ENCODE data around the gene PCYT1B.
"Not testable (repeated sequence)": the region's sequence is repeated elsewhere in the genome, so short reads cannot be mapped to it uniquely, and the experiment has no call there.

The PCYT1B gene

DNA sequence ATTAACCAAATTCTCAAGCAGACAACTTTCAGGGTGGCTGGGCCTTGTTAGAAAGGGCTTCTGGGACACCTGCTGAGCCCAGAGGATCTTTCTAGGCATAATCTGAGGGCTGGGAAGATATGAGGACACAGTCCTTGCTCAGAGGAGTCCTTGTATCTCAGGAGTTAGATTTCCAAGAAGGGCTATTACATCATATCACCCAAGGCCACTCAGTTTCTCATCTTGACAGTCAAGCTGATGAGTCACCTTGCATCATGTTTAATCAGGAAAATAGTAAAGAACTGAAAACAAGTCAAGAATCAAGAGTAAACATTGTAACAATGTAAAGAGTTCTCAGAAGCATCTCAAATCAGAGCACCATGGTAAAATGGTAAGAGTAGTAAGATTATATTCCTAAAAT, 4.0 kb downstream of the PCYT1B start:
- DNase-seq = no peak

DNA sequence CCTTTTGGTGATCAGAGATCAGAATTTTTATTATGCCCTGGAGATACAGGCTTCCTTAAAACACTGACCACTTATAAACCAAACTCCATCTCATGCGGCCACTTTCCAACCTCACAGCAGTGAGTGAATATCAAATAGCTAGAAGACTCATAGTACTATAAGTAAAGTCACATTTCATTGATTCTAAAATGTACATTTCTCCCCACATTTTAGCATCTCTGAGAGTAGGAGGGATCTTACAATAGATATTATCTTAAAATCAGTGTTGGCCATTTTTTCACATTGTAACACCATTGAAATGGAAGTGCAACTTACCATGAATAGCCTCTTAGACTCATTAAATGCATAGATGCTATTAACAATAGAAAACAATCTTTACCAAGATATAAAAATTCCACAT, 17.4 kb downstream of the PCYT1B start:
- no peak for DNase-seq

DNA sequence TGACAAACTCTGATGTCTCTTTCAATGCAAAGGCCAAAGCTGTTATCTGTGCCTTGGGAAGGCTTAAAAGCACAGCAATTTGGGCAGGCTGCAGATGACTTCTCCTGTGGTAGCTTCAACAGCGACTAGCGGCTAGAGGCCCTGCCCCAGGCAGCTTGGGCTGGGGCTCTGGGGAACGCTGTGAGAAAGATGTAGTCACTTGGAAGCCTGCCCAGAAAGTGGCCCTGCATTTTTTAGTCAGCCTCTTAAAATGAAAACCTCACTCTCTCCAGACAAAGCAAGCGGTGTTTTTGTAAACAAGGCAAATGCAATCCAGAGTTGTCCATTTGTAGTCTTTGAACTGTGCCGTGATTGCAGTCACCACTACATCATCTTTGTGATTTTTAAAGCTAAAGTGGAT, 27.5 kb downstream of the PCYT1B start:
- DNase-seq = no peak

DNA sequence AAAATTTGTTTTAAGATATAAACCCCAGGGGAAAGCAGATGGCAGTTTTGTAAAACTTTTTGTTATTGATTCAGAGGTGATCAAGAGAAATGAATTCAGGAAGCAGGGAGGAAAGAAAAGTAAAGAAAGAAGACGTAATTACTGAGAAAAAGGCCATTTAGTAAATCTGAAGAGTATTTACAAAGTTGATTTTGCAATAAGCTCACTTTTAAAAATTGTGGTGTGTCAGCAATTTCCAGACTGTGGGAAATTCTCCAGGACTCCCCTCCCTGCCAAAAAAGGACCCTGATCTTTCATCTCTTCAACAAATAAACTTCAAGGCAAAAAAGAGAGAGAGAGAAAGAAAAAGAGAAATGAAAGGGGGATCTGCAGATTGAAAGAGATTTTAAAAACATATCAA, 36.6 kb downstream of the PCYT1B start:
- DNase-seq = no peak

DNA sequence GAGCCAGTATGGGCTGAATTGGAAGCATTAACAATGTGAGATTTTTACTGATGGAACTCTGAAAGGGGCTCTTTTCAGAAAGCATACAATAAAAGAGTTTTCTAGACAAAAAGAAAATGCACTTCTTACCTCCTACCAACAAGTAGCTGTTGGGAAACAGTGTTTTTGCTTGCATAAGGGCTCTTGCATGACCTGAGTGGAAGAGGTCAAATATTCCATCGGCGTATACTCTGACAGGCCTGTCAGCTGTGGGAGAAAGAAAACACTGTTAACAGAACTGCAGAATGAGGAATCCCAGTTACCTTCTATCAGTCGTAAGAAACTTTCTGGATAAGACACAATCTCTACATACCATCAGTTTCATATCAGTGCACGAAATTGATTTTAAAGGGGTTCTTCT, 39.5 kb downstream of the PCYT1B start:
- DNase-seq = no peak

DNA sequence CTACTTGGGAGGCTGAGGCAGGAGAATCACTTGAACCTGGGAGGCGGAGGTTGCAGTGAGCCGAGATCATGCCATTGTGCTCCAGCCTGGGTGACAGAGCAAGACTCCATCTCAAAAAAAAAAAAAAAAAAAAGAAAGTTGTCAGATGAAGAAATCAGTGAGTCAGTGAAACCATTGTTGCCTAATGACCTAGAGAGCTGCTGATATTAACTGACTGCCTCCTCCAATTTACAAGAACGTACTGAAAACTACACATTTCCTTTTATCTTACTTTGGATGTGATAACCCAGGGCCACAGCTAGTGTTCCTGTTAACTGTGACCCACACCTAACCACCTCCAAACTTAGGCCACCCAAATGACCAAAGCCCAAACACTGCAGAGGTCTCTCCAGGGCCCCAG, 41.2 kb downstream of the PCYT1B start:
- not testable (repeated sequence) for DNase-seq

DNA sequence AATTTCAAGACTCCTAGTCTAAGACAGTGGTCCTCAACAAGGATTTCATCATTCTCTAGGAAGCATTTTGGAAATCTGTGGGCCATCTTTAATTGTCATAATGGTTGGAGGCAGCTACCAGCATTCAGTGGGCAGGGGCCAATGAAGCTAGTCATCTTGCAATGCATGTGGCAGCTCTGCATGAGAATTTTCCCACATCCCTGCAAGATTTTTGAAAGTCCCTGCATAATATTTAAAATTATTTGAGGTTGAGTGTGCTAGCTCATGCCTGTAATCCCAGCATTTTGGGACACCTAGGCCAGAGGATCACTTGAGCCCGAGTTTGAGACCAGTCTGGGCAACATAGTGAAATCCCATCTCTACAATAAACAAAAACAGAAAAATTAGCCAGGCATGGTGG, 44.0 kb downstream of the PCYT1B start:
- DNase-seq = no peak

DNA sequence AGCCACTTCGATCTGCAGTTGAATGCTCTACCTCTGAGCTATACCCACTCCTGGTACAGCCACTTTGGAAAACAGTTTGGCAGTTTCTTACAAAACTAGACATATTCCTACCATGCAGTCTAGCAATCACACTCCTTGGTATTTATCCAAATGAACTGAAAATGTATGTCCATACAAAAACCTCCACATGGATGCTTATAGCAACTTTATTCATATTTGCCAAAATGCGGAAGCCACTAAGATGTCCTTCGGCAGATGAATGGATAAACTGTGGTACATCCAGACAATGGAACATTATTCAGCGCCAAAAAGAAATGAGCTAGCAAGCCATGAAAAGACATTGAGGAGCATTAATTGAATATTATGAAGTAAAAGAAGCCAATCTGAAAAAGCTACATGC, 45.3 kb downstream of the PCYT1B start:
- no peak for DNase-seq

DNA sequence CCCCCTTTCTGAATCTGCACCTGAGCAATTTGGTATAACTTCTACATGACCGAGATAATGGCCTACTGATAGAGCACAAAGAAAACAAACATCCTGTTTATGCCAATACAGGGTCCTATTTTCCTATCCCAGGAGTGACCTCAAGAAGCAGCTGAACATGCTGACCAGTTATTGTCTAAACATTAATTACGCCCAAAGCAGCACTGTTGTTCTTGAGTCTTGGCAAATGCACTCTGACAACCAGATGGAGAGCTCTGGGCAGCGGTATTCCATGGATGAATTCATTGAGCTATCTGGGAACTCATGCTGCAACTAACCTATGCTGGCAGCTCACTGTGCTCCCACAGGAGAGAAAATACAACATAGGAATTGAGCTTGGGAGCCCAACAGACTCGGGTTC, 52.6 kb downstream of the PCYT1B start:
- no peak for DNase-seq

DNA sequence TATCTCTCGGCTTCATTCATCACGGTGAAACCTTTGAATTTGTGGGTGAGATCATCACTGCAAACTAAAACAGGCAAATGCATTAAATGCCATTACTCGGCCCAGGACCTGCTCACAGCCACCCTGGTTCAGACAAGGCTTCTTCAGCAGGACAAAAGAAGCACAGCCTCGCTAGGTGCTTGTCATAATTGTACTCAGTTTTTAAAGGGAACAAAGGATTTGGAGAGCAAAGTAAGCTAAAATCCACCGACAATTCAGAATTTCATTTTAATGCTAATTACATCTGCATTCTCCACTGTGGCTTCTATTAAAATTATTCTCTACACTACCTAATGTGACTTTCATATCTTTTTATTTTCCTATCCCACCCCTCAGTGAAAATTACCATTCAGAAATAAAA, 57.0 kb downstream of the PCYT1B start:
- no peak for DNase-seq

DNA sequence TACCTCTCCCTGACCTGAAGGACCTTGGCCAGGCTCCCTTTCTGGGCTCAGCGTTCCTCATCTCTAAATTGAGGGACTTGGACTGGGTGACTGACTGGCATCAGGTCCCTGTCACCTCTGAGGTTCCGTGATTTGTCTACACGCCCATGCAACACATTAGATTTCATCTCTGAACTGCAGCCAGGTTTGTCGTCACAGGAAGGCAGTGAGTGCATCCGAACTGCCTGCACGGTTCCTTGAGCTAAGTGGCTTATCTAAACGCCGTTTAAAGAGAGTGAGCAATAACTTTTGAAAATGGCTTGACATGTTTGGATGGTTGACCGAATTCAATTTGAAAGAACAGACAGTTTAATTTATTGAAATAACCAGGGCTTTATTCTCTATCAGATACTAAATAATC, 70.1 kb downstream of the PCYT1B start:
- no peak for DNase-seq

DNA sequence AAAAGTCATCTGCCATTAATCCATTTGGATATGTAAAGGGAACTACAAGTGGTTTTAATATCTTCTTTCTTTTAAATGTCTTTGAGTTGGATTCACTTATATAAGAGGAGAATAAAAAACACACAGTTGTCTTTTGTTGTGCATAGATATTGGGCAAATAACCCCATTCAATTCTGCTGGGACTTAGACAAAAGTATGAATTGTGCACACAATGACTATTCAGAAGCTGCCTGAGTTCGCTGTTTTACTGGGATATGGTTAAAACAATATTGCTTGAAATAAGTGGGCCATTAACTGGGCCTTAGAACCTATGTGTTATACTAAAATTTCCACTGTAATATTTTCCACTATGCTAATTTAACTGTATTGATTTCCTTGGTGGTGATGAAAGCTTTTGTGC, 71.7 kb downstream of the PCYT1B start:
- no peak for DNase-seq

DNA sequence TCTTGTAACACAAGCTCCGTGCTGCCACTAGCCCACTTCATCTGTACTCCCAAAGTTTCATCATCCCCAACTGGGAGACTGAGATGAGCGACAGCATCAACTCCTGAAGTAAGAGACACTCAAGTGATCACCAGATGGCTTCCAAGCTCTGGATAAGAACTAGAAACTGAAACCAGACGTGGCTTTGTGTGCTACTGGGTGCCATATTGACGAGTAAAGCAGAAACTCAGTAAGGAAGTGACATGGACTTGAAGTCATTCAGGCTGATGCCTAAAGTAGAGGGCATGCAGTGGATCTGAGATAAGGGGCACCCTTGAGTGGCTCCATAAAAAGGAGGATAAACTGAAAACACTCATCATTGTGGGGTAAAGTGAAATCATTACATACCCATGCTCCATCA, 72.4 kb downstream of the PCYT1B start:
- DNase-seq = no peak

DNA sequence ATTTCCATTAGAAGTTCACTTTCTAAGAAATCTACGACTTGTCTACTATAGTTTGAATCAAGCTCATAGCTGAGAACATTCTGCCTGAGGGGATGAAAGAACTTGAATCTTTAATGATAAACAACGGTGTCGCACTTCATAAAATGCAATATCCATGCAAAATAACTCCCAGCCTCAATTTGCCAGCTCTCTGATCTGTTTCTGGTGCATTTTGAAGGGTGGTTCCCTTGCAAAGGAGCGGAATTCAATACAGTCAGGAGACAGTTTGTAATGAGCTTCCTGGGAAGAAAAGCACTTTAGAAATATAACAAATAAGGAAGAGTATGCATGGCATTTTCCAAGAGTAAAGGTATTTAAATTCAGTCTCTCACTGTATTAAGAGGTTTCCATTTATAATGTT, 80.0 kb downstream of the PCYT1B start:
- no peak for DNase-seq

DNA sequence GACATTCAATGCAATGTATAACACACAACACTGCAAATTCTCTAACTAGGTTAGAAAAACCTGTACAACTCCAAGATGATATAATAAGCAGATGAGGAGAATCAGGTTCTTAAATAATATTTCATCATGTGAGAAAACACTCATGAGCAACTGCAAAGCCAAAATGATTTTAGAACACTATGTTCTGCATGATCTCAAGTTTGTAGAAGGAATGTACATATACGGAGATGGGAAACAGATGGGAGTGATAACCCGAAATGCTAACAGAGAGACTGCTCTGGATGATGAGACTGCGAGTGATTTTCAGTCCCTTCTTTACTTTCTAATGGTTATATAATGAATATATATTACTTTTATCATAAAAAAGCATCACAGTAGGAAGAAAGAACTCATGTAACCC, 80.9 kb downstream of the PCYT1B start:
- no peak for DNase-seq

DNA sequence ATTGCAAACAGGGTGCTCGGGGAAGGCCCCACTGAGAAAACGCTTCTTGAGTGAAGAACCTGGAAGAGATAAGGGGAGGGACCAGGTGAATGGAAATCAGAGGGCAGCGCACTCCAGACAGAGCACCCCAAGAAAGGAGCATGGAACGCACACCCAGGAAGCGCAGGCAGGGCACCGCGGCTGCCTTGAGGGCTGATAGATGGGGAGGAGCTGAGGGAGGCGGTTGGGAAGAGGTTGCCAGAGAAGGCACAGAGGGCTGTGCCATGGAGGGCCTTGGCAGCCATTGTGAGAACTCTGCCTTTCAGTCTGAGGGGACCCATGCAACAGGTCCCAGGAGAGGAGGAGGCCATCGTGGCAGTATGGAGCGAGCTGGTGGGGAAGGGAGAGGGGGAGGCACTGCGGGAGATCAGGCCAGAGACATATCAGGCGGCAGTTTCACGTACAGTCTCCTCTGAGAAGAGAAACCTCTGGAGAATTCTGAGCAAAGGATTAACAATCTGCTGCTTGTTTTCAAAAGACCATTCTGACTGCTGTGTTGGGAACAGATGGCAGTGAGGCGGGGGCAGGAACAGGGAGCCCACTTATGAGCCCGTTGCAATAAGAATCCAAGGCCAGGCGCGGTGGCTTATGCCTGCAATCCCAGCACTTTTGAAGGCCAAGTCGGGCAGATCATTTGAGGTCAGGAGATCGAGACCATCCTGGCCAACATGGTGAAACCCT, 83.7 kb downstream of the PCYT1B start:
- no peak for DNase-seq

DNA sequence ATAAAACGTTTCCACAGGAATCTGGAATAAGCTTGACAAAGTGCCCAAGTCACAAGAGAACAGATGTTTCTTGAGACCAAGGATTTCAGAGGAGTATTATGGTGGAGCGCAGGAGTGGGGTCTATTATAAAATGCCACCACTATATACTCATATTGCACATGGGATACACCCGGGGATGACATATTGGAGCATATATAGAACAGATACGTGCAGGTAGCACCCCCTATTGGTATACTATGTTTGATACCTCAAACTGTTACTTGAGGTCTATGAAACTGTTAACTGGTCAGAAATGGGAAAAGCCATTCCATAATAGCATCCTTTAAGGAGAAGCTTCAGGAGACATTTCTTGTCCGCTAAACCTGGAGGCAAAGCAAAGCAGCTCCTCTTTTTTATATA, 86.0 kb downstream of the PCYT1B start:
- peak; percentile 24 for DNase-seq

DNA sequence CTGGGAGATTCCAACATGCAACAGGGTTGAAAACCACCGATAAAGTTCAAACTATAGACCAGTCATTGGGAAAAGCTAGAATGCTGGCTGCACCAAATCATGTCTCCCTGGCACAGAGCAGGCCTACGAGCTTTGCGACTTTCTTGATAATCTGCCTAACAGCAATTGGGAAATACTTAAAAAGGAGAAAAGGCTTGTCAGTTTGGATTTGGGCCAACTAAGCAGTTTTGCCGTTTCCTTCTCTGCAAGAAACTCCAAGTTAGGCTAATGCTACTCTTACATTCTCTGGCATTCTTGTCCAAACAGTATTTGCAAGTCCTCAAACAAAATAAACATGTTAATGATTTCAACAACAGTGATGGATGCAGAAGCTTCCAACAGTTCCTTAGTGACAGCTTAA, 94.1 kb downstream of the PCYT1B start:
- DNase-seq = no peak

DNA sequence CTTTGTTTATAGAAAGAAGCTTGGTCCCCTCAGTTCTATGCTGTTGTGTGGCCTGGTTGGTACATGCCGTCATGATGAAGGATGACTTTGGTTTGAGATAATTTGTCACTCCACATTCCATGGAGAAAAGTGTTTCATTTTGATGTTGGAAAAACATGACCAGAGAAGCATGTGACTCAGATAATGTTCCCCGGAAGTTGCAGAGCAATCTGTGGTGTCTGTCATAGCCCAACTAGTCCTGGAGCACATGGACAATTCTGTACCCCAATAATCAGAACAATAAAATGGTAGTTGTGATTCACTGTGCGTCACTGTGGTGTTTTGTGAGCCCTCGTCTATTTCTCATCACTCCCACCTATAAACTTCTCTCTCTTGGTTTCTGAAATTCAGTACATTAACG, 97.0 kb downstream of the PCYT1B start:
- no peak for DNase-seq

DNA sequence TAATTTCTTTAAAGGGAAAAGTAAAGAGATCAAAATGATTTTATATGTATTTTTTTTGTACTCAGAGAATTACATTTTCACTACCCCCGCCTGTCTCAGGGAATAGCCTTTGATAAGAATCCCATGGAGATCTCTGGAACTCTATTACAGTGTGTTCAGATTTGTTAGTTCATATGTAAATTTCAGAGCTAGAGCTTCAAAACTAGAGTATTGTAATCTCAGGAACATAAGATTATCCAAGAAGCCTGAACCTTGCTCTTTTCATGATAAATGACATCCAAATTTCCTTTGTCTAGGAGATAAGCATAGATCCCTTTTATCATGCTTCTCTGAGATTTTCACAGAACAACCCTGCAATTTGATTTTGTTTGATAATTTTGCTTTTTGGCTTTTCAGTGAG, 99.2 kb downstream of the PCYT1B start:
- DNase-seq = no peak

DNA sequence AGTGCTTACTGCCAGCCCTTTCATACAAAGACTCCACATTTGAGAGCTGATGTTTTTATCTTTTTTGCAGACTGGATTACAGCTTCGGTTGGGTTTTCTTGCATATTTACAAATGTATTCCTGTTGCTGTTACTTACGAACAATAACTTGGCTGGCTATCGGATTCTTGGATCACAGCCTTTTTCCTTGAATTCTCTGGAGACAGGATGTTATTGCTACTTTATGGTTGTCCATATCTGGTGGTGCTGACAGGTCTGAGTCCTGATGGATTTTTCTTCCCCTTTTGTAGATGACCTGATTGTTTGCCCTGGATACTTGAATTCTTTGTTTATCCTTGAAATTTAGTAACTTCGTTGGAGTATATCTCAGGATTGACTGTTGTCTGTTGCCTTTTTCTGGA, 104.4 kb downstream of the PCYT1B start:
- DNase-seq = no peak

DNA sequence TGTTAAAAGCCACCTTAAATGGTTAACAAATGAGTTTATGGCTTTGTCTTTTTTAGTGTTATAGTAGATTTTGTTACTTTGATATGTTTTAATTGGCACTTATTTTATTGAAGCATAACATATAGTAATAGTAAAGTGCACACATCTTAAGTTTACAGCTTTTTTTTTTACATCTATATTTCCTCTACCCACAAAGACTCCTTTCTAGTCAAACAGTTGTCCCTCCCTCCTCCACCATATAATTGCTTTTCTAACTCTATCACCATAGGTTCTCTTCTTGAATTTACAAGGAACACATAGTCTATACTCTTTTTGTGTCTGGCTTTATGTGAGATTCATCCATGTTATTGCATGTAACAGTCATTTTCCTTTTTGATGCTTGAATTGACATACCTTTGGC, 110.6 kb downstream of the PCYT1B start:
- DNase-seq = no peak

DNA sequence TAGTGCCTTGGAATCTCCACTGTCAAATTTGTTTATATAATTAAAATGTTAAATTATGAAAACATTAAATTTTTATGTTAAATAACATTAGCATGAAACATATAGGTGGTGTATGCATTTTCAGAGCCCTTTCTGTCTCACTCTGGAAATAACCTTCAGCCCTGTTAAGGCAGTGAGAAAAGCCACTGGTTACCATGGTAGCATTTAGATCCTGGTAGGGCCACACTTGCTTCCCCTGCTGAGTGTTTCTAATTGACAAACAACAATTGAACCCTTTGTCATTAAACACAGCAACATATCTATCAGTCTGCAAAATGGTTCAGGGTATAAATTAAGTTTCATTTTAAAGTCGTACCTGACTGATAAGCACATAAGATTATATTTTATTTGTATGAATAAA, 118.5 kb downstream of the PCYT1B start:
- no peak for DNase-seq

DNA sequence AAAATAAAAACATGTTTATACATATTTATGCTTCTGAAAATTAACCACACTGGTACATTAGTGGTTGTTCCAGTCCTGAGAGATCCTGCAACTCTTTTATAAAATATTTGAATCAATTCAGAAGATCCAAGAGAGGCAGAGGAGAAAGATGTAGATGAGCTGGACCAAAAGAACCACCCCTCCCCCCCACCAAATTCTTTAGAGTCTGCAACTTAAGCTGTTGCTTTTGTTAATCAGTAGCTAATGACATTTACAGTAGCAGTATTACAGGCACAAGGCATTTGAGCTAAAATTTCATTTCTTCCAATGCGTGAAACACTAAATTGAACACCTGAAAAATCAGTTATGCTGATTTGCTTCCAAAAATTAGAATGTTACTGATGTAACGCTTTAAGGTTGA, 120.5 kb downstream of the PCYT1B start:
- DNase-seq = no peak

DNA sequence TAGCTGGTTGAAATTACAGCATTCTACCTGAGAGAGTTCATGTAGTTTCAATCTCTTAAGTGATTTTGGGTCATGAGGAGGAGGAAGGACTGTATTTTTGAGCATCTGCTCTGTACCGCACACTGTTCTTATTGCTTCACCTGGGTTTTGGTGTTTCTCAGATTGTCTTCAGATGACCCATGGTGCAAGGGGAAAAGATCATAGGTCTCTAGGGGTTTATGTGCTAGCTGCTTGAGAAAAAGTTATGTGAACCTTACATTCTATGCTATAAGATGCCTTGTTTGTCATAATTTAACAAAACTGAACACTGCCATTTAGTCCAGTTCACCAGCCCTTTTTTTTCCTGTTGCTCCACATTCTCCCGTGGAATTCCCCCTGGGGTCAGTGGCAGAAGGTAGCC, 121.7 kb downstream of the PCYT1B start:
- no peak for DNase-seq

DNA sequence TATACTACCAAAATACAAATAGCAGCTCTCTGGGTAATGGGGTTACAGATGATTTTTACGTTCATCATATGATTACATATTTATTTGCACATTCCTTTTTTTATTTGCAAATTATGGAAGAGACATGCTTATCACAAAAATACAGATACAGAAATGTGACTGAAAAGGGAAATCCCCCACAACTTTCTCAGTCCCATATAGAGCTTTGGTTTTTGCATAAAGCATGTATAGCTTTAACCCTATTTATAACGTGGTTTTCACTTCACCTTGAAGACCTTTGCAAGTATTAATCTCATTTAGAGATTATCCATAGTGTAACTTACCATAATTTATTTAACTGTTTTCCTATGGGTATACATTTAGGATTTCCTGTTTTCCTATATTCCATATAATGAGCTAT, 126.7 kb downstream of the PCYT1B start:
- no peak for DNase-seq

Measured in NCI-H526 treated with DMSO at 0.1 percent for 48 hours (cell line).